ENCODE measurements around the gene RFC2. TPM values are rescaled to one million over a fixed set of nuclear protein-coding genes. Genes with fewer than 3 reads are reported as not detected.
"Not testable (repeated sequence)": the region's sequence is repeated elsewhere in the genome, so short reads cannot be mapped to it uniquely, and the experiment has no call there.

Gene RFC2
- total RNA-seq, 1 donor from 2014 or later = 29.1 TPM

DNA sequence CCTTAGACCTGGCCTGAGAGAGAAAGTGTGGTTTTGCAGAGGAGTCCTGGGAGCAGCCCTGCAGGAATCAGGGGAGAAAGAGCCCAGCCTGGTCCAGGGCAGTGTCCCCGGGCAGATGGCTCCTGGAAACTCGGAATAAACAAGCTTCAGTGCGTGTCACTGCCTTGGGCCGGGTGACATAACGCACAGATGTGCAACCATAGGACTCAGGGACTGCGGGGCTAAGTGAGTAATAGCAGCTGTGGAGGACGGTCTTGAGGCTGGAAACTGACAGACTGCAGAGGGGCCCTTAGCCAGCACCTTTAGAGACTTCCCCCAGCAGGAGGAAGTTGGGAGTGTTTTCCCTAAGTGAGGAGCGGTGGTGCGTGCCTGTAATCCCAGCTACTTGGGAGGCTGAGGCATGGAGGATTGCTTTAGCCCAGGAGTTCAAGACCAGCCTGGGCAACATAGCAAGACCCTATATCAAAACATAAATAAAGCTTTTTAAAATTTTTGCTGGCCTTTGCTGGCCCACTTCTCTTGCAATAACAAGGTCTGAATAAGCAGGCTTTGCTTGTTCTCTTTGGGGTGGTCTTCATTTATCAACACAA, 29.8 kb upstream of the RFC2 start:
- DNase-seq (ENCODE audit: low spot score) = no peak

DNA sequence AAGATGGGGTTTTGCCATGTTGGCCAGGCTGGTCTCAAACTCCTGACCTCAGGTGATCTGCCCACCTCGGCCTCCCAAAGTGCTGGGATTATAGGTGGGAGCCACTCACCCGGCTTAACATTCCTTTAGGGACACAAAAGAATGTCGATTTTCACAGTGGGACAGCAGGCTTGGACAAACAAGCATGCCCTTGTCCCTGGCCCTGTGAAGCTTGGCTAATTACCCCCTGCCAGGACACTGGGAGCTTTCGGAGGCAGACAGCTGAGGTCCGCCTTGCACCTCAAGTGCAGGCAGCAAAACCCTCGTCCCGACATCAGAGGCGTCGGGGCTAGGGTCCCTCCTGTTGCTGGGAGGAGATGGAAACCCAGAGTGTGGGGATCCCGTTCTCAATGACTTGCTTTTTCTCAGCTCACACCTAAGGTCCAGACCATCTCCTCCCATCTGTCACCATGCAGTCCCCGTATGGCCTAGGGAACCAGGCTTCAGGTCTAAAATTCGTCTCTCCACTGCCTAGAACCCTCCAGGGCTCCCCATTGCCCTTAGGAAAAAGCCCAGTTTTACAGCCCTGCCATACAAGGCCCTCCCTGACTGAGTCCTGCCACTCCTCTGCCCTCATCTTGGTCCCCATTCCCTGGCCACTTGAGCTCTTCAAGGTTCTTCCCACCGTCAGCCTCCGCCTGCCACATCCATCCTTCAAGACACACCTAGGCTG, 28.7 kb upstream of the RFC2 start:
- no peak for DNase-seq (ENCODE audit: low spot score)

DNA sequence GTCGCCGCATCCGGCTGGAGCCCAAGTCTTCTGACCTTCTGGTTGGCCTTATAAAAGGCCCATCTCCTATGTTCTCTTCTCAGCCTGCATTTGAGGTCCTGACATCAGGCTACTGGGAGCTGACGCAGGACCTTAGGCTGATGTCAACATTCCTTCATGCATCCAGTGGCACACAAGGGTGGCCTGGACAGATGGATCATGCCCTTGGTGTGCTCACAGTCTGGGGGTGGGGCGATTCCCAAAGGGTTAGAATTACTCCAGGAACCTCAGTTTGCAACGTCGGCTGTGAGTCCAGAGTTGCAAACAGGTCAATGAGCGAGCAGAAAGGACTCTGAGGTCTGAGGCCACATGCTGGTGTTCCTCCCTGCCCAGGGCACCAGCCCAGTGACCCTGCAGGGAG, 26.8 kb upstream of the RFC2 start:
- no peak for DNase-seq (ENCODE audit: low spot score)

DNA sequence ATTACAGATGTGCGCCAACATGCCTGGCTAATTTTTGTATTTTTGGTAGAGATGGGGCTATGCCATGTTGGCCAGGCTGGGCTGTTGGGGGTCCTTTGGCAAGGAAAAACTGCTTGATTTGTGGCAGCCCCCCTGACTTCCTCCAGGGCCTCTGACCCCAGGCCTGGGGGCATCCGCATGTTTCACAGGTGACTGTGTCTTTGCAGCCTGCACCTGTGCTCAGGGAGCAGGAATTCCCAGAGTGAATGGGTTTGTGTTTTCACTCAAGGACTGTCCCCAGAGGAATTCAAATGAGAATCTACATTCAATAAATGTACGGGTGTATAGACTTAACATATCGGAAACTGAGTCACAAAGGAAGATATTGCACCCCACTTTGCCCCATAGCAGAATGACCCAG, 23.4 kb upstream of the RFC2 start:
- DNase-seq (ENCODE audit: low spot score) = no peak

DNA sequence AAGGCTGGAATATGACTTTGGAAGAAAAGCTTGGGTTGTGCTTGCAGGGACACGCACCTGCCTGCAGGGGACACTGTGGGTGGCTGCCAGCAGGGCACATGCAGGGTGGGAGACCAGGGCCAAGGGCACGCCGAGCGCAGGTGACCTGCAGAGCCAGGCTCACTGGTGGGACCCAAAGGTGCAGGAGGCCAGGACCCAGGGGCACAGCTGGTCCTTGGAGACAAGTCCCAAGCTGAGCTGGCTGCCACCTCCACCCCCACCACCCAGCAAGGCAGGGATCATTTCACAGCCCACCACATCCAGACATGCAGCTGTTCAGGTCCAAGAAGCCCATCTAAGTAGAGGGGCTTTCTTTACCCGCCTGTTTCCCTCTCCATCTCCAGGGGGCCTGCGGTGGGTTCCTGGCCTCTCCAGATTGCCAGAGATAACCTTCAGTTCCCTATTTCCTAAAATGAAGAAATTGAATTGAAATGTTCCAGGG, 21.2 kb upstream of the RFC2 start:
- DNase-seq (ENCODE audit: low spot score) = no peak

DNA sequence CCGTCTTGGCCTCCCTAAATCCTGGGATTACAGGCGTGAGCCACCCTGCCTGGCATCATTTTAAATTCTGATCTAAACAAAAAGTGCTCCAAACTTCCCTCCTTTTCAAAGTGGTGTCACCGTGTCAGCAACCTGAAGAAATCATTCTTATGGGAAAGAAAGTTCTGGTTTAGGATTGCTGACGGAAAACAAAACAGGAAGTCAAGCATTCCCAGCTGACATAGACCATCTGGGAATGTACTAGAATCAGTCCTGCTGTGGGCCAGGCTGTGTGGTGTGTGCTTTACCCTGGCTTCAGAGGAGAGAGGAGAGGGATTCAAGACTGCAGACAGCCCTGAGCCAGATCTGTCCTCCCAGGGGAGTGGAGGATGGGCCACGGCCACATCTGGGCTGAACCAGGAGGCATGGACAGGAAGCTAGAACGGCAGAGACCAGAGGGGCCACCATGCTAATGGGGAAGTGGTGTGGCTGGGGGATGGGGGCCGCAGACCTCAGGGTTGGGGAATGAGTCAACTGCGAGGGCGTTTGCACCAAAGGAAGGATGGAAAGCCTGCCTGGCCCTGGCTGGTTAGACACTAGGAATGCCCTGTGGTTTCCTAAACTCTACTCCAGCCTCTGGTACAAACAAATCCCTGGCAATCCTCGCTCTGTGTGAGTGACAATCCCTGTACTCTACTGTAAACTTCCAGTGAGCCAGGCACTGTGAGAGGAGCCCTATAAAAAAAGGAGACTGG, 18.3 kb upstream of the RFC2 start:
- DNase-seq (ENCODE audit: low spot score) = peak; percentile 94

DNA sequence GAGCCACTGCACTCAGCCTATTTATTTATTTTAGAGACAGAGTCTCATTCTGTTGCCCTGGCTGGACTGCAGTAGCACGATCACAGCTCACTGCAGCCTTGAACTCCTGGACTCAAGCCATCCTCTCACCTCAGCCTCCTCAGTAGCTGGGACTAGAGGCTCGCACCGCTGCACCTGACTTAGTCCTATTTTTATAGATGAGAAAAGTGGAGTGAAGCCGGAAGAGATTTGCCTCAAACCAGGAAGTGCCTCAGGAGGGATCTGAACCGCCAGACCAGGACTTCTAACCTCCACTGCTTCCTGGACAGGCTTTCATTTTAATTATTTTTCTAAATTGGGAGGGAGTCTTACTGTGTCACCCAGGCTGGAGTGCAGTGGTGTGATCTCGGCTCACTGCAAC, 17.5 kb upstream of the RFC2 start:
- DNase-seq (ENCODE audit: low spot score) = peak; percentile 10

DNA sequence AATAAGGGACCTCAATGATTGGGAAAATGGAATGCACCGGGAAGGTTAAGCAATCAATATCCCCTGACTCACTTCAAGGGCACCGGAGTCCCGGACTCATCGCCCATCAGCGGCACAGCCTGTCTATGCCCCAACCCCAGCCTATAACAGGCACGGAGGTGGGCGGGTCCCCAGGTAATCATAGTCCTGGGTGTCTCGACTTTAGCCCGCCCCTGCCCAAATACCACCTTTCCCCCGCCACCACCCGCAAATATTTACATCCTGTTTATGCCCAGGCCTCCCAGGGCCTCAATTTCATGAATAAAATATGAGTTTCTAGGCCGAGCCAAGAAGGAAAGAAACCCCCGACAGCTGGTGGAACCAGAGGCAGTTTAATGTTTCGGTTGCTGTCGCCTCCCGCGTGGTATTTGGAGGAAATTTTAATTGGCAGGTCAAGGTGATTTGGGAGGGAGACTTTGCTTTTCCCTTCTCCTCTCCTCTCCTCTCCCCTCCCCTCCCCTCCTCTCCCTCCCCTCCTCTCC, 15.6 kb upstream of the RFC2 start:
- peak; percentile 77 for DNase-seq (ENCODE audit: low spot score)

DNA sequence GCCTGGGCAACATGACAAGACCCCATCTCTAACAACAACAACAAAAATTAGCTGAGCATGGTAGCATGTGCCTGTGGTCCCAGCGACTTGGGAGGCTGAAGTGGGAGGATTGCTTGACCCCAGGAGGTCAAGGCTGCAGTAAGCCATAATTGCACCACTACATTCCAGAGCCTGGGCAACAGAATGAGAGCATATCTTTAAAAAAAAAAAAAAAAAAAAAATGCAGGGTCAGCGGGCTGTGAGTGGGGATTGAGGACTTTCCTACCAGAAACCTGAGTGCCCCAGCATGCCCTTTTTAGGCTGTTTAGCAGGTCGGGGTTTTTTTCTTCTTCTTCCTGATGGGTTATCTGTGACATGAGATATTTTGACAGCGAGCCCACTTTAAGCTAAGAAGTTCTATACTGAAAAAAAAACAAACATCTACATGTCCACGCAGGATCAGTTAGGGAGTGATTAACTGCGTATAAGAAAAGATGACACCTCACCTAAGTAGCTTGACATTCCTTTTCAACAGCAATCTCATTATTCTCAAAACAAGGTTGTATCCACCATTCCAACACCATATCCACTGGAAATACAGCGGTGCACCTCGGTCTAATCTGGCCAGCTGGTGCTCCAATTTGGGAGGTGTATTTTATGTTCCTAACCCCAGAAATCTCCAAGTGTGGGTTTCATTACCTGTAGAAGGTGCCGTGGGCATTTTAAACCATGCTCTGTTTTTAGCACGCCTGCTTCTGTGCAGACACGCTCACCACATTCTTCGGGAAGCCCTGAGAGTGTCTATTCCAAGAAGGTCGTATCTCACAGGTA, 13.8 kb upstream of the RFC2 start:
- no peak for DNase-seq (ENCODE audit: low spot score)

DNA sequence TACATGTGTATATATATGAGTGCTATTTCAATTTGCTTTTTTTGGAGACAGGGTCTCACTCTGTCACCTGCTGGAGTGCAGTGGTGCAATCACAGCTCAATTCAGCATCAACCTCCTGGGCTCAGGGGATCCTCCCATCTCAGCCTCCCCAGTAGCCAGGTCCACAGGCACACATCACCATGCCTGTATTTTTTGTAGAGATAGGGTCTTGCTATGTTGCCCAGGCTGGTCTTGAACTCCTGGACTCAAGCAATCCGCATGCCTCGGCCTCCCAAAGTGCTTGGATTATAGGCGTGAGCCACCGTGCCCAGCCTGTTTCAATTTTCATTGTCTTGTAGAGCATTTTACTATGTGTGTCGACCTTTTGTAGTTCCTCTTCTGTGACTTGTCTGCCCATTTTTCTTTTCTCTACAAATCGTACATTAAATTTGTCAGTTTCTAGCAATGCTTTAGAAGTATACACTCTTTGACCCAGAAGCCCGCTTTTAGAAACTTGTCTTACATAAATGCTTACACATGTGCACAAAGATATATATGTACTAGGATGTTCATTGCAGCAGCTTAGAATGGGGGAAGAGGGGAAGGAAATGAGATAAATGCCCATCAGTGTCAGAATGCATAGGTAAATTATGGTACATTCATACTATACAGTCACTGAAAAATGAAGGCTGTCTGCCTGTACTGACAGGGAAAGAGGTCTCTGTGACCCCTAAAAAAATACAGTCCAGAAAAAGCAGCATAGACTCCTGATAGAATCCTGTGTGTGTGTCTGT, 12.2 kb upstream of the RFC2 start:
- no peak for DNase-seq (ENCODE audit: low spot score)

DNA sequence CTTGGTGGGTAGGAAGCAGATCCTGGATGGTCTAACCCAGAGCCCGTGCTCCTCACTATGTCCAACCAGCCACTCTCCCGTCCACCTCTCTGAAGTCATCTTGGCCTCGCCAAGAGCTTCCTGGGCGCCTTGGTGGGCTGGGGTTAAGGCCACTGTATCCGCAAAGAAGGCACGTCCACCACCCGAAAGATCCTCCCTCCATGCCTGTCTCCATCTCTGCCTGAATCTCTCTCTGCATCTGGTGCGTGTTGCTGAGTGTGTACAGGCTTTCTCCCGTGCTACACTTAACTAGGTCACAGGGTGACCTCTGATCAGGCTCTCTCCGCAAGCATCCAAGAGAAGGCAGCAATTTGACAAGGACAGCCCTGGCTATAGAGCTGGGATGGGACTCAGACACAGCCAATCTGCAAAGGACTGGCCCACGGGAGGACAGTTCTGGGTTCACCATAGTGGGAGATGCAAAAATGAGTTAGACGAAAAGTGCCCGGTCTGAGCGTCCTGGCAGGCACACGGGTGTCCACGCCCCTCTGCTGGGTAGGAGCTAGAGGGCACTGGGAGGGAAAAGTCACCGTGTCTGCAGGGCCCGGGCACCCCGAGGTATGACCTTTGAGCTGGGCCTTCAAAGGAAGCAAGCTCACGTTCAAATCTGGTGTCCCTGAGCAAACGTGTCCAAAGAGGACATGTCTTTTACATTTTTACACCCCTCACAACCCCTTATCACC, 9.4 kb upstream of the RFC2 start:
- no peak for DNase-seq (ENCODE audit: low spot score)

DNA sequence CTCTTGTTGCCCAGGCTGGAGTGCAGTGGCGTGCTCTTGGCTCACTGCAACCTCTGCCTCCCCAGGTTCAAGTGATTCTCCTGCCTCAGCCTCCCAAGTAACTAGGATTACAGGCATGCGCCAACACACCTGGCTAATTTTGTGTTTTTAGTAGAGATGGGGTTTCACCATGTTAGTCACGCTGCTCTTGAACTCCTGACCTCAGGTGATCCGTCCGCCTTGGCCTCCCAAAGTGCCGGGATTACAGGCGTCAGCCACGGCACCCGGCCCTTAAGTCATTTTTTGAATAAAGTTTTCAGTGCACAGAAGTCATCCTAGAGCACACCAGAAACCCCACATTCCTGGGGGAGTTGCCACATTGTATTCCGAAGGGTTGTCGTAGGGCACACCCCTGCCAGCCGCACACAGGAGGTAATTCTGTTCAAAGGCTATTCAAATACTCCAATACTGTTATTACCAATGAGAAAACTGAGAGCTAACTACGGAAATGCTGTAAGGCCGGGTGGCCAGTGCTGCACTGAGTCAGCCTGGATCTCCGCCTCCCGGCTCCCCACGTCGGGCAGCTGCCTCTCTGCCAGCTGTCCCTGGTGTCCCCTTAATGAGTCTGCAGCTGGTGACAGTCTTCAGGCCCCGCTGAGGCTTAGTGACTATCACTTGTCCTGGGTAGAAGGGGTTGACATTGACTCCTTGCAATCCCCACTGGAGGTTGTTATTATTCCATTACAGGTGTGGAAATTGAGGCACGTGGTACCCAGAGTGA, 8.6 kb upstream of the RFC2 start:
- DNase-seq (ENCODE audit: low spot score) = no peak

DNA sequence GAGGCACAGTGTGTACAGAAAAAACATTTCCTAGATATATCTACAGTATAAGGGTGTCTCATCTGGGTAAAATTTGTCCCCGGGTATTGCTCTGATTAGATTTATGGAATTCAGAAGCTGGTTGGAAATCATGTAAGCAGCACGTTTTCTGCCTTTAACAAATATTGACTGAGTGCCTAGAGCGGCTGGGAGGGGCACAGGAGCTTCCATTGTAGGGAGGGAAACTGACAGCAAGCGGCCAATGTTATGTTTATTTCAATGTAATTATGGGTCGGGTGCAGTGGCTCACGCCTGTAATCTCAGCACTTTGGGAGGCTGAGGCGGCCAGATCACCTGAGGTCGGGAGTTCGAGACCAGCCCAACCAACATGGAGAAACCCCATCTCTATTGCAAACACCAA, 4.4 kb upstream of the RFC2 start:
- no peak for DNase-seq (ENCODE audit: low spot score)

DNA sequence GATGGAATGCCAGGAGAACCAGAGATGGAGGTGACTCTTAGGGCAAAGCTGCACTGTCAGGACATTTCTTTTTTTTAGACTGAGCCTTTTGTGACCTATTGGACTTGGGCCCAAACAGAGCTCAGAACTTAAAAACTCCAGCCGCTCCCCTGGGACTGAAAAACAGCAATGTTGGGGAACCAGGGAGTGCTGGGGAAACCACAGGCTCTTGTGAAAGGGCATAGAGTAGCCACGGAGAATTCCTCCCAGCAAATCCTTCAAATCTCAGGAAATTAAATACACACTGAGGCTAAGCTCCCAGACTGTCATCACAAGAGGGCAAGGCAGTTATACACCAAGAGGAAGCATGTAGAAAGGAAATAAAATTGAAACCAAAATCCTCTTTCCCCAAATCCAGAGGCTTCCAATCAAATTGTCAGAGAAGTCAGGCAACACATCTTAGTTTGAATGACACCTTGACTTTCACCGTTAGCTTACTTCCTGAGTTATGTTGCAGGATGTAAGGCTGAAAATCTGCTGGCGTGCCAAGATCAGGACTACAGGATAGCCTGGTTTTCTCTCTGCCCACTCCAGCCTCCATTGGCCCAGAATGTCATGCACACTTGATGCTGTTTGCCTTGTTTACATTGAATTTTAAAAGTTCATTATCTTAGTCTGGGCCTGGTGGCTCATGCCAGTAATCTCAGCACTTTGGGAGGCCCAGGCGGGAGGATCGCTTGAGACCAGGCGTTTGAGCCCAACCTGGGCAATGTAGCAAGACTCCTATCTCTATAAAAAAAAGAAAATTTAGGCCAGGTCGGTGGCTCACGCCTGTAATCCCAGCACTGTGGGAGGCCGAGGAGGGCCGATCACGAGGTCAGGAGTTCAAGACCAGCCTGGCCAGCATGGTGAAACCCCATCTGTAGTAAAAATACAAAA, 2.6 kb upstream of the RFC2 start:
- DNase-seq (ENCODE audit: low spot score) = peak; percentile 52

DNA sequence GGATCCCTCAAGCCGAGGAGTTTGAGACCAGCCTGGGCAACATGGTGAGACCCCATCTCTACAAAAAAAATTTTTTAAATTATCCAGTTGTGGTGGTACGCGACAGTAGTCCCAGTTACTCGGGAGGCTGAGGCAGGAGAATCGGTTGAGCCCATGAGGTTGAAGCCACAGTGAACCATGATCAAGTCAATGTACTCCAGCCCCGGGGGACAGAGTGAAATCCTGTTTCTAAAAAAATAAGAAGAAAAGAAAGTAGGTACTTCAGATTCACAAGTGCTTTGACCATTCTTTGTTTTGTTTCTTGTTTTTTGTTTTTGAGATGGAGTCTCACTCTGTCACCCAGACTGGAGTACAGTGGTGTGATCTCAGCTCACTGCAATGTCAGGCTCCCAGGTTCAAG, 1.3 kb upstream of the RFC2 start:
- DNase-seq (ENCODE audit: low spot score) = not testable (repeated sequence)

DNA sequence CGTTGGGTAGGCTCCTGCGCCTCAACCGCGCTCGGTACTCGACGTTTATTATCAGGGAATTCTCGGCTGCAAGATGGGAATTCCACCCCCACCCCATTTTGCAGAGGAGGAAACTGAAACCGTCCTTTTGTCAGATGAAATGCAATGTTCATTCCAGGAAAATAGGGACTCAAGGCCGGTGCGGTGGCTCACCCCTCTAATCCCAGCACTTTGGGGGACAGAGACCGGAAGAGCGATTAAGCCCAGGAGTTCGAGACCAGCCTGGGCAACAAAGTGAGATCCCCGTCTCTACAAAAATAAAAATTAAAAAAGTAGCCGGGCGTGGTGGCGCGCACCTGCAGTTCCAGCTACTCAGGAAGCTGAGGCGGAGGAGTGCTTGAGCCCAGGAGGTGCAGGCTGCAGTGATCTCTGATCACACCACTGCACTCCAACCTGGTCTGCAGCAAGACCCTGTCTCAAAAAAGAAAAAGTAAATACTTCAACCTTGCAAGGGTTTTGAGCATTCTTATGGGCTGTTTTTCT, 720 bp upstream of the RFC2 start:
- DNase-seq (ENCODE audit: low spot score) = no peak

DNA sequence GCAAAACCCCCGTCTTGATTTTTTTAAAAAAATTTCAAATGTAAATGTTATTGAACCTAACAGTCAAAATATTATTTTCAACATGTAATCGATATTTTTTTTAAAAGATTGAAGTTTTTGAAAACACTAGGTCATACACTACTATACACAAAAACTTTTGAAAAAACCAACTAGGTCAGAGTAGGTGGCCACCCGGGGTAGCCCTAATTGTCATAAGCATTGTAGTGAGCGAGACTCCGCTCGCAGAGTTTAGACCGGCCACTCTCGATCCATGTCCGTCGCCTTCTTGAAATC, 417 bp downstream of the RFC2 start:
- no peak for DNase-seq (ENCODE audit: low spot score)

DNA sequence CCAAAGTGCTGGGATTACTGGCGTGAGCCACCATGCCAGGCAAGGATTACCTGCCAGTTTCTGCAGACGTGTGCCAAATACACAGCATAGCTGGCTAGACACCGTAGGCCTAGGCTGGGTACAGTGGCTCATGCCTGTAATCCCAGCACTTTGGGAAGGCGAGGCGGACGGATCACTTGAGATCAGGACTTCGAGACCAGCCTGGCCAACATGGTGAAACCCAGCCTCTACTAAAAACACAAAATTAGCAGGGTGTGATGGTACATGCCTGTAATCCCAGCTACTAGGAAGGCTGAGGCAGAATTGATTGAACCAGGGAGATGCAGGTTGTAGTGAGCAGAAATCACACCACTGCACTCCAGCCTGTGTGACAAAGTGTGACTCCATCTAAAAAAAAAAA, 868 bp downstream of the RFC2 start:
- no peak for DNase-seq (ENCODE audit: low spot score)

Data from umbilical cord (tissue), 2 donors.